Activated T-helper 1 cell treated with anti-CD3 and anti-CD28 coated beads, Interleukin-12 subunit alpha, Interleukin-12 subunit beta, Interleukin-2, Interleukin-4 antibody, amounts not matched to agents 30 ng/mL and 10 ng/mL and 1 ng/mL, durations not matched to agents 14 hours and 24 hours and 36 hours (primary cell): Measurements from ENCODE around the gene TMEM151A. TPM values are rescaled to one million over a fixed set of nuclear protein-coding genes. Genes with fewer than 3 reads are reported as not detected.
A peak's percentile ranks its signal among the peaks of the same experiment; 100 is the strongest.

Experiments used
- DNase-seq: peaks from one replicate; pipeline ENCODE4 v3.0.0; 2021; ENCODE audit warnings: low spot score
- H3K27ac Mint-ChIP-seq: one replicate; pipeline ENCODE4 v1.8.0; 2021; ENCODE audit warnings: mild to moderate bottlenecking, mixed read lengths
- H3K27me3 Mint-ChIP-seq: one replicate; pipeline ENCODE4 v1.8.0; 2022; ENCODE audit warnings: mild to moderate bottlenecking, moderate library complexity, mixed read lengths; ENCODE audit not compliant: insufficient read depth
- H3K36me3 Mint-ChIP-seq: one replicate; pipeline ENCODE4 v1.8.0; 2021; ENCODE audit warnings: low read depth, mixed read lengths
- H3K4me1 Mint-ChIP-seq: one replicate; pipeline ENCODE4 v1.8.0; 2021; ENCODE audit warnings: low read depth, mixed read lengths
- H3K4me3 Mint-ChIP-seq: one replicate; pipeline ENCODE4 v1.8.0; 2021; ENCODE audit warnings: mild to moderate bottlenecking, moderate library complexity, mixed read lengths
- H3K9me3 Mint-ChIP-seq: one replicate; pipeline ENCODE4 v1.8.0; 2021; ENCODE audit warnings: mixed read lengths
- intact Hi-C: fragments of 100-400 bp; cut with micrococcal nuclease; formaldehyde crosslinking; loops from one replicate; pipeline ENCODE4 v1.15.1; 2024
- total RNA-seq: library from RNA; stranded (reverse); gene quantifications from 2 replicates; pipeline ENCODE4 v1.2.3, GENCODE V29; 2022

The TMEM151A gene
- total RNA-seq, 1 donor from 2014 or later, result not detected

DNA sequence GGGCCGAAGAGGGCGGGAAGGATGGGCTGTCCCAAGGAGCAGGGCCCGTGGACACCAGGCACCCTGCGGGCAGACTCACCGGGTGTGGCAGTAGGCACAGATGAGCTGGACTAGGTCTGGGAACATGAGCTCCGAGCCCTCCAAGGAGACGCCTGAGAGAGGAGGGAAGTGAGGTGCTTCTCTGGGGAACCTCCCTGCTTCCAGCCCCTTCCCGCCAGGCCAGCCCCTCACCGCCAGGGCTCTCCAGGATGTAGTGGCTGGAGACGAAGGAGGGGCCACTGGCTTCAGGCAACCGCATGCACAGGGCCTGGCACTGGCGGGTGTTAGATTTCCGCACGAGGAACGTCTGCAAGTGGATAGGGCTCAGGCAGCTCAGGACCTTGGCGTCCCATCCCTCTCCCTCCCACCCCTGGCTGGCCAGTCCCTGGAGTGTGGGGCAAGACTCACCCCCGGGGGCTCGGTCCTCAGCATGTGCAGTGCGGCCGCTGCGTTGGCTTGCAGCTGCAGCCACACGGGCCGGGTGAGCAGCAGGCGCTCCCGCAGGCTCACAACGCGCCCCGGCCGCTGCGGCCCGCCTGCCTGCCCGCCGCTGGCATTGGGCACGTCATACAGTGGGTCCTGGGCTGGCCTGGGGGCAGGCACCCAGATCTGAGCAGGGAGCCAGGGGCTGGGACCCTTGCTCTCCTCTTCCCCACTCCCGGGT, 44.0 kb downstream of the TMEM151A start:
- DNase-seq, result no peak
- Mint-ChIP-seq H3K36me3 (peaks cover 14% of the 10 kb centered on the region), H3K9me3 (no peaks in the 10 kb centered on the region), H3K4me1 (peaks cover 21% of the 10 kb centered on the region), H3K27ac (no peak overlapping the region), H3K4me3 (peak overlapping the region; percentile 59), H3K27me3 (peaks cover 3% of the 10 kb centered on the region)
- intact Hi-C loops, result loop anchor here (1.0 kb wide), 2 partner anchors 7 to 10 kb away; partner anchors contain the start of gene BRMS1

GRCh38 chr11:66336234-66337102, 44.8 kb downstream of the TMEM151A start, which contains the start of gene RIN1:
TSS of gene RIN1 (minus strand) at chr11:66336434. CDS start at chr11:66336402, 32 bp downstream.
- Mint-ChIP-seq H3K36me3 (peaks cover 19% of the 10 kb centered on the region), H3K9me3 (no peaks in the 10 kb centered on the region), H3K4me1 (peaks cover 21% of the 10 kb centered on the region), H3K27me3 (peaks cover 3% of the 10 kb centered on the region), H3K27ac (peak within 1 kb of the TSS; percentile 61), H3K4me3 (peak within 1 kb of the TSS; percentile 59)
- peak; percentile 39 for DNase-seq
- intact Hi-C loops, result loop anchor here (1.0 kb wide), 2 partner anchors 8 to 9 kb away; partner anchors contain the start of gene BRMS1

DNA sequence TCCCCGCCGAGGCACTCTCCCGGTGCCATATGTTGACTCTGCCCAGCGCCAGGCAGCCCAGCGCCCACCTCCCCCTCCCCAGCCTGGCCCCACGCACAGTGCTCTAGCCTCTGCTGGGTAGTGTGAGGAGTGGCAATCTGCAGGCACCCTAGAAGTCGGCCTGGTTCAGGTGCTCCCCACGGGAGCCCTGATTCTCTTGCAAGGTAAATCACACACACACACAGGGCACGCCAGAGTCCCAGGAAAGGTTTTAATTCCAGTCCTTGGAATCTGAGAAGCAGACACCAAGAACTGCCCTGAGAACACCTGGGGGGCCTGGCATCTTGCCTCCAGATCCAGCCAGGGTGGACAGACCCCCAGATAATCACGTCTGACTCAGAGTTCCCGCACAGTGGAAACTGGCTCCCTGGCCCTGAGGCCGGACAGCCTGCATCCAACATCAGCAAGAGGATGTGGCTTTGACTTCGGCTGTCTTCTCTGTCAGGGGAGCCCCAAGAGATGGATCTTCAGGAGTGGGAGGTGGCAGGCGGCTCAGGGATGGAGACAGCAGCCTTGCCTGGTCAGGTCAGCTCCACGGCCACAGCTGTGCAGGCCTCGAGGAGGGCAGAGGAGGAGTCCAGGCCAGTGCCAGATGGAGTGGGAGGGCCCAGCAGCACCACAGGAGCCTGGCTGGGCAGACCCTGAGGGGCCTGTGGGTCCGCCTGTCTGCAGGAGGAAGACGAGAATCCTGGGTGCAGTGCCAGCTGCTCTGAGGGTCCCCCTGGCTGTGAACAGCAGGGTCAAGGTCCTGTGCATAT, 45.6 kb downstream of the TMEM151A start:
- H3K36me3 Mint-ChIP-seq, result peaks cover 23% of the 10 kb centered on the region
- peaks cover 3% of the 10 kb centered on the region for H3K27me3 Mint-ChIP-seq
- DNase-seq, result no peak
- peaks cover 21% of the 10 kb centered on the region for H3K4me1 Mint-ChIP-seq
- H3K9me3 Mint-ChIP-seq, result no peaks in the 10 kb centered on the region
- intact Hi-C loops, result no loop called here
- peak overlapping the region; percentile 61 for H3K27ac Mint-ChIP-seq
- peak overlapping the region; percentile 30 for H3K4me3 Mint-ChIP-seq

- Mint-ChIP-seq H3K36me3 (peaks cover 23% of the 10 kb centered on the region), H3K4me3 (no peak overlapping the region), H3K27me3 (peaks cover 3% of the 10 kb centered on the region), H3K27ac (peak overlapping the region; percentile 68), H3K9me3 (no peaks in the 10 kb centered on the region), H3K4me1 (peaks cover 30% of the 10 kb centered on the region)
- no peak for DNase-seq
- intact Hi-C loops, result no loop called here
Observed at GRCh38 chr11:66338276-66339161, 46.8 kb downstream of the TMEM151A start.

GRCh38 chr11:66339162-66339675, 47.5 kb downstream of the TMEM151A start:
- H3K36me3 Mint-ChIP-seq, result peaks cover 23% of the 10 kb centered on the region
- DNase-seq, result no peak
- peaks cover 3% of the 10 kb centered on the region for H3K27me3 Mint-ChIP-seq
- no peak overlapping the region for H3K4me3 Mint-ChIP-seq
- peaks cover 37% of the 10 kb centered on the region for H3K4me1 Mint-ChIP-seq
- peak overlapping the region; percentile 34 for H3K27ac Mint-ChIP-seq
- no peaks in the 10 kb centered on the region for H3K9me3 Mint-ChIP-seq
- intact Hi-C loops, result no loop called here

DNA sequence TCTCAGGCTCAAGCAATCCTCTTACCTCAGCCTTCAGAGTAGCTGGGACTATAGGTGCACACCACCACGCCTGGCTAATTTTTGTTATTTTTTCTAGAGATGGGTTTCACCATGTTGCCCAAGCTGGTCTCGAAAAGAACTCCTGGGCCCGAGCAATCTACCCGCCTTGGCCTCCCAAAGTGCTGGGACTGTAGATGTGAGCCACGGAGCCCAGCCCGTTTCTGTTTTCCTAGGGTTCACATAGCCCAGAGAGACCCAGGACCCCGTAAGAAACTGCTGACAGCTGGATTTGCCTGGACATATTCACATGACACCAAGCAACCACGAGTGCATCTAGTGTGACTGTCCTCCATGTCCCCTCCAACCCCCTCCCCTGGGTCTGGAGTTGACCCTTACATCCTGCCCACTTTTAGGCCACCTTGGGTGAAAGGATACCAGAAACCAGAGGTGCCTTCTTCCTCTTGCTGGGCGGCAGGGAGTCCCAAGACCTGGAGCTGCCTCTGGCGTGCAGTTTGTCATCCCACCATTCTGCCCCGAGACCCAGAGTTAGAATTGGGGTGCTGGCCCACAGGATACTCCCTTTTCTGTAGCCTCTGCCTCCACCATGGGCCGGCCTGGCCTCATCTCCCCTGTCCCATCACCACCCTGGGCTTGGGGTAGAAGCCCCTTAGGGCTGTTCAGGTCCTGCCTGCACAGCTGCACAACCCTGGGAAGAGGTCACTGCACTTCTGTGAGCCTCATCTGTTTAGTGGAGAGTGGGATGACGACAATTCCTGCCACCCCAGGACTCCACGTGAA, 48.2 kb downstream of the TMEM151A start:
- H3K36me3 Mint-ChIP-seq, result peaks cover 23% of the 10 kb centered on the region

GRCh38 chr11:66340596-66341501, 49.2 kb downstream of the TMEM151A start:
- H3K36me3 Mint-ChIP-seq, result peaks cover 25% of the 10 kb centered on the region
- intact Hi-C loops, result loop anchor here (10.0 kb wide), 2 partner anchors 286 to 486 kb away; partner anchors contain the start of genes CFL1 and SF3B2
- no peak overlapping the region for H3K27ac Mint-ChIP-seq
- H3K27me3 Mint-ChIP-seq, result peaks cover 3% of the 10 kb centered on the region
- no peak for DNase-seq
- no peaks in the 10 kb centered on the region for H3K9me3 Mint-ChIP-seq
- H3K4me1 Mint-ChIP-seq, result peaks cover 47% of the 10 kb centered on the region
- H3K4me3 Mint-ChIP-seq, result no peak overlapping the region

More for the DNA sequence above, 48.2 kb downstream of the TMEM151A start:
- no peak overlapping the region for H3K4me3 Mint-ChIP-seq
- H3K4me1 Mint-ChIP-seq, result peaks cover 43% of the 10 kb centered on the region
- intact Hi-C loops, result loop anchor here (10.0 kb wide), 2 partner anchors 285 to 485 kb away; partner anchors contain the start of genes CFL1 and SF3B2
- H3K9me3 Mint-ChIP-seq, result no peaks in the 10 kb centered on the region
- peaks cover 3% of the 10 kb centered on the region for H3K27me3 Mint-ChIP-seq
- no peak overlapping the region for H3K27ac Mint-ChIP-seq
- DNase-seq, result no peak

DNA sequence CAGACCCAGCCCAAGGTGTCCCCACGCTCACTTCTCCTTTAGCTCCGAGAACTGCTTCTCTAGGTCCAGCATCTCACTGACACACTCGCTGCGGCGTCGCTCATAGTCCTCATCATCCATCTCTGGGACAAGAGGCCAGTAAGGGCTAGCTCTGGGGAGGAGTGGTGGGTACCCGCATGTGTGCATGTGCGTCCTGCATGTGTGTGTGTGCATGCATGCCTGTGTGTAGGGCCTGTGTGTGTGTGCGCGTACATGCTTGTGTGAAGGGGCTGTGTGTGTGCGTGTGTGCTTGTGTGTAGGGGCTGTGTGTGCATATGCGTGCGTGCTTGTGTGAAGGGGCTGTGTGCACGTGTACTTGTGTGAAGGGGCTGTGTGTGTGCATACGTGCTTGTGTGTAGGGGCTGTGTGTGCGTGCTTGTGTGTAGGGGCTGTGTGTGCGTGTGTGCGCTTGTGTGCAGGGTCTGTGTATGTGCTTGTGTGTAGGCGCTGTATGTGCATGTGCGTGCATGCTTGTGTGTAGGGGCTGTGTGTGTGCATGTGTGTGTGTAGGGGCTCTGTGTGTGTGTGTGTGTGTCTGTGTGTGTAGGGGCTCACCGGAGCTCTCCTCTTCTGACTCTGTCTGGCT, 49.9 kb downstream of the TMEM151A start:
- Mint-ChIP-seq H3K4me1 (peaks cover 47% of the 10 kb centered on the region), H3K36me3 (peaks cover 25% of the 10 kb centered on the region), H3K9me3 (no peaks in the 10 kb centered on the region), H3K4me3 (no peak overlapping the region), H3K27ac (no peak overlapping the region), H3K27me3 (no peaks in the 10 kb centered on the region)
- intact Hi-C loops, result loop anchor here (10.0 kb wide), 2 partner anchors 287 to 487 kb away; partner anchors contain the start of genes CFL1 and SF3B2
- no peak for DNase-seq

DNA sequence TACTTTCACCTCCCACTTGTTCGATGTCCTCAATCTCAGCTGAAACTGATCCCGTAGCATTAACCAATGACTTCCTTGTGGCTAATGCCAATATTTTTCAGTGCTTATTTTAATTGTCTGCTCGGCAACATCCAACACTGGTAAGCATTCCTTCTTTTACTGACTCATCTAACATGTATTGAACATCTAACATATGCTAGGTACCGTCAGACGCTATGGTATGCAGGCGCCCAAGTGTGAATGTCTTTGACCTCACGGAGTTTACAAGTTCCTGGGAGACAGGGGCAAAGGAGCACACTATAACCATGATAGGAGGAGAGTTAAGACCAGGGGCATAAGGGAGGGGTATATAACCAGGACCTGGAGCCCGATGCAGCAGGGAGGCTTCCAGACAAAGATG, 51.5 kb downstream of the TMEM151A start:
- intact Hi-C loops, result loop anchor here (10.0 kb wide), 2 partner anchors 288 to 488 kb away; partner anchors contain the start of genes CFL1 and SF3B2
- peaks cover 43% of the 10 kb centered on the region for H3K4me1 Mint-ChIP-seq
- H3K9me3 Mint-ChIP-seq, result no peaks in the 10 kb centered on the region
- peak overlapping the region; percentile 97 for H3K4me3 Mint-ChIP-seq
- peaks cover 19% of the 10 kb centered on the region for H3K36me3 Mint-ChIP-seq
- H3K27ac Mint-ChIP-seq, result no peak overlapping the region
- peaks cover 2% of the 10 kb centered on the region for H3K27me3 Mint-ChIP-seq
- DNase-seq, result no peak
